GM23248 (cell line): Measurements from ENCODE around the gene MIOX. TPM values are rescaled to one million over a fixed set of nuclear protein-coding genes. Genes with fewer than 3 reads are reported as not detected.

Source experiments
- DNase-seq: peaks from one replicate; pipeline ENCODE4 v3.0.0-alpha.2; 2015
- H2AFZ ChIP-seq: fragments of 200-600 bp; sonication (generic); 2 replicates; pipeline ENCODE4 v1.6.1; 2016; ENCODE audit warnings: antibody characterized with exemption
- H3F3A ChIP-seq: fragments of 200-600 bp; sonication (generic); 2 replicates; pipeline ENCODE4 v1.6.1; 2016; ENCODE audit warnings: mild to moderate bottlenecking, antibody characterized with exemption, mixed run types; ENCODE audit not compliant: insufficient read depth
- H3K27ac ChIP-seq: fragments of 200-600 bp; sonication (generic); 2 replicates; pipeline ENCODE4 v1.5.1; 2016; ENCODE audit warnings: mild to moderate bottlenecking
- H3K27me3 ChIP-seq: fragments of 200-600 bp; sonication (generic); replicated peaks from 2 replicates; pipeline ENCODE4 v1.6.1; 2016; ENCODE audit warnings: mild to moderate bottlenecking; ENCODE audit not compliant: insufficient read depth
- H3K36me3 ChIP-seq: fragments of 200-600 bp; sonication (generic); 2 replicates; pipeline ENCODE4 v1.6.1; 2016; ENCODE audit warnings: low read depth, mild to moderate bottlenecking
- H3K4me1 ChIP-seq: fragments of 200-600 bp; sonication (generic); 2 replicates; pipeline ENCODE4 v1.6.1; 2016; ENCODE audit warnings: mild to moderate bottlenecking; ENCODE audit not compliant: insufficient read depth
- H3K4me2 ChIP-seq: fragments of 200-600 bp; sonication (generic); one replicate; pipeline ENCODE4 v1.6.1; 2016; ENCODE audit warnings: mild to moderate bottlenecking; ENCODE audit not compliant: unreplicated experiment
- H3K4me3 ChIP-seq: fragments of 200-600 bp; sonication (generic); 2 replicates; pipeline ENCODE4 v1.5.1; 2016; ENCODE audit warnings: mild to moderate bottlenecking
- H3K79me2 ChIP-seq: fragments of 200-600 bp; sonication (generic); 2 replicates; pipeline ENCODE4 v1.6.1; 2016; ENCODE audit warnings: mild to moderate bottlenecking; ENCODE audit not compliant: insufficient read depth
- H3K9ac ChIP-seq: fragments of 200-600 bp; sonication (generic); 2 replicates; pipeline ENCODE4 v1.6.1; 2016; ENCODE audit warnings: mild to moderate bottlenecking
- H3K9me2 ChIP-seq: fragments of 200-600 bp; sonication (generic); 2 replicates; pipeline ENCODE4 v1.6.1; 2016; ENCODE audit warnings: mixed run types, mild to moderate bottlenecking, moderate library complexity; ENCODE audit not compliant: insufficient read depth
- H3K9me3 ChIP-seq: fragments of 200-600 bp; sonication (generic); one replicate; pipeline ENCODE4 v1.6.1; 2017; ENCODE audit warnings: low read depth
- H4K20me1 ChIP-seq: fragments of 200-600 bp; sonication (generic); 2 replicates; pipeline ENCODE4 v1.6.0; 2016; ENCODE audit not compliant: insufficient read depth
- EZH2 ChIP-seq: fragments of 200-600 bp; sonication (generic); IDR thresholded peaks from 2 replicates; pipeline ENCODE4 v1.6.1; 2018; ENCODE audit warnings: antibody characterized with exemption, mild to moderate bottlenecking; ENCODE audit not compliant: insufficient read depth, poor library complexity, severe bottlenecking
- EZH2phosphoT487 ChIP-seq: fragments of 200-600 bp; sonication (generic); IDR thresholded peaks from 2 replicates; pipeline ENCODE4 v1.6.1; 2018; ENCODE audit warnings: antibody characterized with exemption, moderate library complexity, mild to moderate bottlenecking, low read depth; ENCODE audit not compliant: insufficient read depth
- WGBS, 2 experiments: methylation state at CpG; one replicate each; pipeline ENCODE4 v1.1.6; 2015 to 2017; ENCODE audit warnings: low lambda C conversion rate in 2 of 2, low coverage in 1 of 2; ENCODE audit errors: missing lambda C conversion rate in 2 of 2; 5-methylcytosine and 5-hydroxymethylcytosine counted together
- in situ Hi-C: fragments of 300-500 bp; cut with MboI; formaldehyde crosslinking; loops from 2 replicates; pipeline ENCODE4 v1.15.0; 2020
- polyA plus RNA-seq: library from polyadenylated mRNA; unstranded; fragments of >200 nt; fragmentation: Nextera tagmentation; extraction: Ambion mirVana; gene quantifications from 2 replicates; pipeline ENCODE4 v1.2.1, GENCODE V29; 2016
- total RNA-seq: library from RNA; depleted of rRNA; stranded (reverse); fragments of >200 nt; shearing (Covaris generic); gene quantifications from 2 replicates; pipeline ENCODE4 v1.2.3, GENCODE V29; 2014

MIOX gene
- total and polyA plus RNA-seq, 2 experiments from 2014 or later: 0.16 TPM; not detected in 1

- no peak overlapping the region for H3K4me3 ChIP-seq
- no peak overlapping the region for H2AFZ ChIP-seq
- H3K79me2 ChIP-seq: no peaks in the 10 kb centered on the region
- H3K9ac ChIP-seq: no peak overlapping the region
- H3K9me3 ChIP-seq: no peaks in the 10 kb centered on the region
- H3K4me2 ChIP-seq: no peak overlapping the region
- no peak for TF ChIP-seq EZH2
- TF ChIP-seq EZH2phosphoT487: no peak
- no peak overlapping the region for H3K27ac ChIP-seq
- H3K27me3 ChIP-seq: no peaks in the 10 kb centered on the region
- no peaks in the 10 kb centered on the region for H3K36me3 ChIP-seq
- H3K4me1 ChIP-seq: no peaks in the 10 kb centered on the region
- DNase-seq: no peak
- in situ Hi-C loops: no loop called here
- H3K9me2 ChIP-seq: no peaks in the 10 kb centered on the region
- H4K20me1 ChIP-seq: no peaks in the 10 kb centered on the region
- WGBS, 2 experiments: 84 to 85% methylated on average over 14 to 15 of the region's 17 CpGs
- no peaks in the 10 kb centered on the region for H3F3A ChIP-seq
Observed at GRCh38 chr22:50439314-50439870, 47.3 kb upstream of the MIOX start.

DNA sequence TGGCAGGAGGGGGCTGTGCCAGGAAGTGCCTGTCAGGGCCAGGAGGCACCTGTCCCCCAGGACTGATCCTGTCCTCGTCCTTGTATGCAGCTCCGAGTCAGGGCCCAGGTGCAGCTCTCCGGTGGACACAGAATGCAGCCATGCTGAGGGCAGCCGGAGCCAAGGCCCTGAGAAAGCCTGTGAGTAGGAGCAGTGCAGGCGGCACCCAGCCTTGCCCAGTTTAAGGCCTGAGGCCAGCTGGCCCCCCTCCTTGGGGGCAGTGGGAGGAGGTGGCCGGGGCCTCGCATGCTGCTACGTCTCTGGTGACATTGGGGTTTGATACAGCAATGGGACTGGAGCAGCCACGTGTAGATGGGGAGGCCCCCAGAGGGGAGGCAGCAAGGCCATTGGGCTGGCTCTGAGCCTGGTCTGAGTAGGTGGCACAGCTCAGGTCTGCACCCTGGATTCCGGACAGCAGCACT, 46.8 kb upstream of the MIOX start:
- WGBS, 2 experiments: 83 to 84% methylated on average over 10 of the region's 10 CpGs
- Histone ChIP-seq H3K9me3 (no peaks in the 10 kb centered on the region), H3K27ac (no peak overlapping the region), H3K9me2 (no peaks in the 10 kb centered on the region), H4K20me1 (no peaks in the 10 kb centered on the region), H3F3A (no peaks in the 10 kb centered on the region), H3K4me1 (no peaks in the 10 kb centered on the region), H3K79me2 (no peaks in the 10 kb centered on the region), H3K4me3 (no peak overlapping the region), H2AFZ (no peak overlapping the region), H3K36me3 (no peaks in the 10 kb centered on the region), H3K4me2 (no peak overlapping the region), H3K9ac (no peak overlapping the region), H3K27me3 (no peaks in the 10 kb centered on the region)
- TF ChIP-seq EZH2 (no peak), EZH2phosphoT487 (no peak)
- in situ Hi-C loops: no loop called here
- no peak for DNase-seq

DNA sequence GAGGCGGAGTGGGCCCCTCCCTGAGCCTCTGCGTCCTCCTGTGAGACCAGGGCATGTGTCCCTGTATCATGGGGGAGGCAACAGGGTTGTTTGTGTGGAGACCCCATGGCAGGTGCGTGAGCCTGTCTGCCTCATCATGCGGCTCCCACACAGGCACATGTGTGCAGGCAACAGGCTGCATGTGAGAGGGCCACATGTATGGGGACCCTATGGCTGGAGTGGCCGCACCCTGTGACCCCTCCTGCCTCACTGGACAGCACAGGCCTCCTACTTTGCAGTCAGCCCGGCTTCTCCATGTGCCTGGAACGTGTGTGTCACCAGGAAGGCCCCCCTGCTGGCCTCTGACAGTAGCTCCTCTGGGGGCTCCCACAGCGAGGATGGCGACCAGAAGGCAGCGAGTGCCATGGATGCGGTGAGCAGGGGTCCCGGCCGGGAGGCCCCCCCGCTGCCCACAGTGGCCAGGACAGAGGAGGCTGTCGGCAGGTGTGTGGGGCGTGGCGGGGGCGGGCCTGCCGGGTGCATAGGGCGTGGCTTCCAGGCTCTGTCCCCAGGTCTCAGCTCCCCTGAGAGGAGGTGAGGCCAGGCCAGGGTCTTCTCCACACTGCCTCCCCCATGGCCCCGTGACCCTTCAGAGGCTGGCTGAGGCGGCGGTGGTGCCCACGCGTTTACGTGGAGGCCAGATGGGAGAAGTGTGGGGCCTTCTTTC, 46.0 kb upstream of the MIOX start:
- Histone ChIP-seq H3K4me2 (no peak overlapping the region), H3K4me3 (no peak overlapping the region), H3K36me3 (no peaks in the 10 kb centered on the region), H3K27me3 (no peaks in the 10 kb centered on the region), H3K27ac (no peak overlapping the region), H4K20me1 (no peaks in the 10 kb centered on the region), H3K9me3 (no peaks in the 10 kb centered on the region), H3K4me1 (no peaks in the 10 kb centered on the region), H3K9ac (no peak overlapping the region), H2AFZ (no peak overlapping the region), H3K9me2 (no peaks in the 10 kb centered on the region), H3F3A (no peaks in the 10 kb centered on the region), H3K79me2 (no peaks in the 10 kb centered on the region)
- no peak for DNase-seq
- WGBS, 2 experiments: 93% methylated on average over 25 to 26 of the region's 26 CpGs
- TF ChIP-seq EZH2 (no peak), EZH2phosphoT487 (no peak)
- in situ Hi-C loops: no loop called here

- TF ChIP-seq EZH2 (no peak), EZH2phosphoT487 (no peak)
- H3K36me3 ChIP-seq: no peaks in the 10 kb centered on the region
- H3K4me3 ChIP-seq: no peak overlapping the region
- no peaks in the 10 kb centered on the region for H4K20me1 ChIP-seq
- no peak overlapping the region for H3K9ac ChIP-seq
- no peaks in the 10 kb centered on the region for H3K27me3 ChIP-seq
- H3F3A ChIP-seq: no peaks in the 10 kb centered on the region
- H2AFZ ChIP-seq: no peak overlapping the region
- no peaks in the 10 kb centered on the region for H3K79me2 ChIP-seq
- H3K9me3 ChIP-seq: no peaks in the 10 kb centered on the region
- no peak for DNase-seq
- 83 to 84% methylated on average over 13 to 16 of the region's 17 CpGs for WGBS, 2 experiments
- H3K4me2 ChIP-seq: no peak overlapping the region
- H3K4me1 ChIP-seq: no peaks in the 10 kb centered on the region
- no peak overlapping the region for H3K27ac ChIP-seq
- in situ Hi-C loops: no loop called here
- H3K9me2 ChIP-seq: no peaks in the 10 kb centered on the region
Observed at GRCh38 chr22:50441428-50441993, 45.1 kb upstream of the MIOX start.
